Measurements from ENCODE around the gene SMC6.

The SMC6 gene

GRCh38 chr2:17753803-17754663 lies at the start of gene SMC6, which contains the start of gene GEN1:
TSS of gene SMC6 (minus strand) at chr2:17753810. CDS start at chr2:17745946, 7,864 bp downstream.
TSS of gene GEN1 (plus strand) at chr2:17754138. CDS start at chr2:17759944, 5,806 bp downstream.
- DNase-seq (ENCODE audit: extremely low read depth, insufficient read length) = peak; percentile 98
- peak within 1 kb of the TSS; percentile 93 for H3K4me3 ChIP-seq (replicated peaks; ENCODE audit: low read depth, low read length)
- no peaks in the 10 kb centered on the region for H3K27me3 ChIP-seq (replicated peaks; ENCODE audit: control insufficient read depth, insufficient read depth, low read length)
- no peaks in the 10 kb centered on the region for H3K36me3 ChIP-seq (ENCODE audit: control insufficient read depth, insufficient read depth, low read length)
- TF ChIP-seq CTCF (IDR thresholded peaks at IDR 0.05; ENCODE audit: insufficient read depth, low read length, poor library complexity, severe bottlenecking) = no peak

- DNase-seq (ENCODE audit: extremely low read depth, insufficient read length) = no peak
- TF ChIP-seq CTCF (IDR thresholded peaks at IDR 0.05; ENCODE audit: insufficient read depth, low read length, poor library complexity, severe bottlenecking) = no peak
- no peak overlapping the region for H3K4me3 ChIP-seq (replicated peaks; ENCODE audit: low read depth, low read length)
- H3K36me3 ChIP-seq (ENCODE audit: control insufficient read depth, insufficient read depth, low read length) = no peaks in the 10 kb centered on the region
- no peaks in the 10 kb centered on the region for H3K27me3 ChIP-seq (replicated peaks; ENCODE audit: control insufficient read depth, insufficient read depth, low read length)
These were observed 47.3 kb upstream of the SMC6 start for GRCh38 chr2:17800693-17801458.

GRCh38 chr2:17800219-17800618 lies 46.6 kb upstream of the SMC6 start:
- Histone ChIP-seq H3K36me3 (ENCODE audit: control insufficient read depth, insufficient read depth, low read length) (no peaks in the 10 kb centered on the region), H3K4me3 (replicated peaks; ENCODE audit: low read depth, low read length) (no peak overlapping the region), H3K27me3 (replicated peaks; ENCODE audit: control insufficient read depth, insufficient read depth, low read length) (no peaks in the 10 kb centered on the region)
- DNase-seq (ENCODE audit: extremely low read depth, insufficient read length) = no peak
- TF ChIP-seq CTCF (IDR thresholded peaks at IDR 0.05; ENCODE audit: insufficient read depth, low read length, poor library complexity, severe bottlenecking) = no peak

GRCh38 chr2:17799301-17800120 lies 45.9 kb upstream of the SMC6 start:
- no peak for TF ChIP-seq CTCF (IDR thresholded peaks at IDR 0.05; ENCODE audit: insufficient read depth, low read length, poor library complexity, severe bottlenecking)
- no peak overlapping the region for H3K4me3 ChIP-seq (replicated peaks; ENCODE audit: low read depth, low read length)
- no peaks in the 10 kb centered on the region for H3K36me3 ChIP-seq (ENCODE audit: control insufficient read depth, insufficient read depth, low read length)
- DNase-seq (ENCODE audit: extremely low read depth, insufficient read length) = no peak
- no peaks in the 10 kb centered on the region for H3K27me3 ChIP-seq (replicated peaks; ENCODE audit: control insufficient read depth, insufficient read depth, low read length)

- Histone ChIP-seq H3K4me3 (replicated peaks; ENCODE audit: low read depth, low read length) (no peak overlapping the region), H3K36me3 (ENCODE audit: control insufficient read depth, insufficient read depth, low read length) (no peaks in the 10 kb centered on the region), H3K27me3 (replicated peaks; ENCODE audit: control insufficient read depth, insufficient read depth, low read length) (no peaks in the 10 kb centered on the region)
- no peak for DNase-seq (ENCODE audit: extremely low read depth, insufficient read length)
- TF ChIP-seq CTCF (IDR thresholded peaks at IDR 0.05; ENCODE audit: insufficient read depth, low read length, poor library complexity, severe bottlenecking) = no peak
These were observed 44.7 kb upstream of the SMC6 start for GRCh38 chr2:17798338-17798737.
